Caco-2 (cell line): ENCODE measurements around the gene CNOT6. TPM values are rescaled to one million over a fixed set of nuclear protein-coding genes. Genes with fewer than 3 reads are reported as not detected.

Source experiments
- BruUV-seq: library from RNA; stranded (reverse); fragments of 400-500 nt; replicated peaks from 2 replicates; lab custom pipeline; 2021; lab: Mats Ljungman, UMichigan
- CTCF ChIA-PET: fragments of 300-600 bp; sonication (Branson Sonifier 250); formaldehyde crosslinking; loops from one replicate; lab custom pipeline; 2022; ENCODE audit warnings: antibody characterized with exemption; lab: Charles Lee
- POLR2A ChIA-PET: fragments of 300-600 bp; sonication (Branson Sonifier 250); formaldehyde crosslinking; loops from one replicate; lab custom pipeline; 2022; ENCODE audit warnings: antibody characterized with exemption; lab: Charles Lee
- DNase-seq, 2 experiments: peaks; one replicate each; pipeline versions ENCODE4 v3.0.0 to v3.0.0-alpha.2; 2020 to 2022
- H3K27me3 ChIP-seq: replicated peaks from 2 replicates; pipeline ENCODE4 v1.6.0; 2011; ENCODE audit warnings: low read length; ENCODE audit not compliant: control insufficient read depth, insufficient read depth
- H3K36me3 ChIP-seq: 2 replicates; pipeline ENCODE4 v1.5.1; 2011; ENCODE audit warnings: low read length; ENCODE audit not compliant: control insufficient read depth, insufficient read depth
- H3K4me1 ChIP-seq: fragments of 250-450 bp; sonication (Bioruptor Pico); 2 replicates; pipeline ENCODE4 v1.5.1; 2020; ENCODE audit warnings: mild to moderate bottlenecking
- H3K4me3 ChIP-seq: 2 replicates; pipeline ENCODE4 v1.5.1; 2011; ENCODE audit warnings: low read depth, mild to moderate bottlenecking, control low read depth, low read length
- H3K9me3 ChIP-seq: fragments of 250-450 bp; sonication (Bioruptor Pico); 2 replicates; pipeline ENCODE4 v1.5.1; 2020; ENCODE audit warnings: mild to moderate bottlenecking, moderate library complexity
- H3K27ac Mint-ChIP-seq: one replicate; pipeline ENCODE4 v1.8.0; 2022; ENCODE audit warnings: mixed read lengths; ENCODE audit not compliant: unreplicated experiment
- H3K27me3 Mint-ChIP-seq: one replicate; pipeline ENCODE4 v1.8.0; 2022; ENCODE audit warnings: mixed read lengths; ENCODE audit not compliant: insufficient read depth, unreplicated experiment
- H3K36me3 Mint-ChIP-seq: one replicate; pipeline ENCODE4 v1.8.0; 2022; ENCODE audit warnings: mild to moderate bottlenecking, mixed read lengths; ENCODE audit not compliant: insufficient read depth, unreplicated experiment
- H3K4me1 Mint-ChIP-seq: one replicate; pipeline ENCODE4 v1.8.0; 2022; ENCODE audit warnings: low read depth, mixed read lengths; ENCODE audit not compliant: unreplicated experiment
- H3K4me3 Mint-ChIP-seq: one replicate; pipeline ENCODE4 v1.8.0; 2022; ENCODE audit warnings: mild to moderate bottlenecking, moderate library complexity, mixed read lengths; ENCODE audit not compliant: unreplicated experiment
- H3K9me3 Mint-ChIP-seq: one replicate; pipeline ENCODE4 v1.8.0; 2022; ENCODE audit warnings: mixed read lengths; ENCODE audit not compliant: unreplicated experiment
- CTCF ChIP-seq, 2 experiments: fragments of 200-600 bp in 1 of 2; IDR thresholded peaks; 1 replicate in 1 of 2; 2 replicates in 1 of 2; pipeline versions ENCODE4 v1.5.1 to v1.8.0; 2011 to 2022; ENCODE audit warnings: antibody characterized with exemption in 1 of 2, control low read depth in 1 of 2, inconsistent platforms in 1 of 2, low read depth in 1 of 2, low read length in 1 of 2, mild to moderate bottlenecking in 1 of 2, moderate library complexity in 1 of 2; ENCODE audit not compliant: insufficient read depth in 1 of 2, severe bottlenecking in 1 of 2, unreplicated experiment in 1 of 2
- intact Hi-C: fragments of 100-400 bp; cut with micrococcal nuclease; formaldehyde crosslinking; loops from one replicate; pipeline ENCODE4 v1.10.0; 2022; ENCODE audit not compliant: unreplicated experiment
- total RNA-seq: library from RNA; stranded (reverse); gene quantifications from 2 replicates; pipeline ENCODE4 v1.2.3, GENCODE V29; 2022

CNOT6 gene
- total RNA-seq, 1 experiment from 2014 or later: 46.3 TPM

GRCh38 chr5:180613188-180613813 lies 119.1 kb downstream of the CNOT6 start:
- no peaks in the 10 kb centered on the region for H3K36me3 Mint-ChIP-seq
- H3K27me3 Mint-ChIP-seq: peaks cover 3% of the 10 kb centered on the region
- BruUV-seq: no TSS peak
- no peaks in the 10 kb centered on the region for H3K36me3 ChIP-seq
- no peaks in the 10 kb centered on the region for H3K9me3 Mint-ChIP-seq
- no peak for DNase-seq
- CTCF ChIA-PET: no interaction called here
- no peaks in the 10 kb centered on the region for H3K4me1 Mint-ChIP-seq
- H3K4me3 ChIP-seq: no peak overlapping the region
- no peaks in the 10 kb centered on the region for H3K27me3 ChIP-seq
- no peak overlapping the region for H3K27ac Mint-ChIP-seq
- H3K9me3 ChIP-seq: no peaks in the 10 kb centered on the region
- H3K4me3 Mint-ChIP-seq: no peak overlapping the region
- peaks cover 3% of the 10 kb centered on the region; the same call in 1 of the 2 replicates for H3K4me1 ChIP-seq
- TF ChIP-seq CTCF (IDR thresholded peaks at IDR 0.05; ENCODE audit: insufficient read depth in 1 of 2, low read depth in 1 of 2, low read length in 1 of 2, severe bottlenecking in 1 of 2, unreplicated experiment in 1 of 2): no peak
- POLR2A ChIA-PET: interaction anchor here (0.6 kb wide), 1 partner anchor 11 kb away, joined by 3 read pairs; no protein-coding TSS in a partner anchor
- intact Hi-C loops: no loop called here

- Histone ChIP-seq H3K27me3 (no peaks in the 10 kb centered on the region), H3K4me3 (no peak overlapping the region), H3K4me1 (no peaks in the 10 kb centered on the region), H3K36me3 (no peaks in the 10 kb centered on the region), H3K9me3 (no peaks in the 10 kb centered on the region)
- Mint-ChIP-seq H3K27ac (no peak overlapping the region), H3K36me3 (no peaks in the 10 kb centered on the region), H3K4me3 (no peak overlapping the region), H3K9me3 (no peaks in the 10 kb centered on the region), H3K27me3 (peaks cover 5% of the 10 kb centered on the region), H3K4me1 (no peaks in the 10 kb centered on the region)
- BruUV-seq: no TSS peak
- no peak for TF ChIP-seq CTCF (IDR thresholded peaks at IDR 0.05; ENCODE audit: insufficient read depth in 1 of 2, low read depth in 1 of 2, low read length in 1 of 2, severe bottlenecking in 1 of 2, unreplicated experiment in 1 of 2)
- intact Hi-C loops: no loop called here
- POLR2A ChIA-PET: interaction anchor here (0.6 kb wide), 1 partner anchor 11 kb away, joined by 3 read pairs; no protein-coding TSS in a partner anchor
- no peak for DNase-seq
- CTCF ChIA-PET: no interaction called here
Observed at GRCh38 chr5:180613814-180614188, 119.6 kb downstream of the CNOT6 start.

GRCh38 chr5:180618487-180618828 lies 124.3 kb downstream of the CNOT6 start:
- H3K36me3 Mint-ChIP-seq: no peaks in the 10 kb centered on the region
- Histone ChIP-seq H3K27me3 (no peaks in the 10 kb centered on the region), H3K4me3 (no peak overlapping the region), H3K4me1 (no peaks in the 10 kb centered on the region), H3K9me3 (no peaks in the 10 kb centered on the region), H3K36me3 (no peaks in the 10 kb centered on the region)
- H3K27ac Mint-ChIP-seq: no peak overlapping the region
- no peak overlapping the region for H3K4me3 Mint-ChIP-seq
- POLR2A ChIA-PET: no interaction called here
- H3K9me3 Mint-ChIP-seq: no peaks in the 10 kb centered on the region
- no TSS peak for BruUV-seq
- no peak for DNase-seq
- CTCF ChIA-PET: no interaction called here
- no peak for TF ChIP-seq CTCF (IDR thresholded peaks at IDR 0.05; ENCODE audit: insufficient read depth in 1 of 2, low read depth in 1 of 2, low read length in 1 of 2, severe bottlenecking in 1 of 2, unreplicated experiment in 1 of 2)
- intact Hi-C loops: no loop called here
- H3K4me1 Mint-ChIP-seq: no peaks in the 10 kb centered on the region
- peaks cover 11% of the 10 kb centered on the region for H3K27me3 Mint-ChIP-seq
